ENCODE data around the gene CSNK2A1. TPM values are rescaled to one million over a fixed set of nuclear protein-coding genes. Genes with fewer than 3 reads are reported as not detected.

Gene CSNK2A1
- total and polyA plus RNA-seq, 2 donors (not counting 1 experiment from before 2014, with no cell fraction given) = 28.3 to 125 TPM

DNA sequence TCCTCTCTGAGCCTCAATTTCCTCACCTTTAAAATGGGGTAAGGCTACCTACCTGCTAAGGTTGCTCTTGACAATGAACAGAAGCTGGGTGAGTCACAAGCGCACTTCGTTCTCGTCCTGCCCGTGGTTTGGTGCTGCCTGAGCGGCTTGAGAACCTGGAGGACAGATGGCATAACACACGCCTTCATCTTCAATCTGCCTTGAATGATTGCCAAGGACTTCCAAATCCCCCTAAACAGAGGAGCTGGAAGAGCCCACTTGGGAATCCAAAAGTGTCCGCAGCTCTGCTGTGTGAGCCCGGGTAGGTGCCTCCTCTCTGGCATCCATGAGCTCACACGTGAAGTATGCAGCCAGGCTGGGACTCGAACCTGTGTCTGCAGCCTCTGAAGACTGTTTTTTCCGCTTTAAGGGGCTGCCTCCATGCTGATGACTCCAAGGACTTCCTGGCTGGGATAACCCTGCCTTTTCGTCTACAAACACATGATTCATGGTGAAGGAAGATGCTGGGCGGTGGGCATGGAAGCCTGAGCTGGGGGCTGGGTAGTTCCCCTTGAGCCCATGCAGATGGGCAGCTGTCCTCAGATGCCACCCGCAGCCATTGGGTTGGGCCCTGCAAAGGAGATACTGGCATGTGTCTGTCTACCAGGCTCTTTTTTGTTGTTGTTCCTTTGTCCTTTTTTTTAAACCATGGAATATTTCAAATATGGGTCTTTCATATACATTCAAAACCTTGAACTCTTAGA is 25.3 kb upstream of the CSNK2A1 start:
- Histone ChIP-seq H3K4me1 (ENCODE audit: control insufficient read depth in 2 of 2, insufficient read depth in 2 of 2, low read length in 2 of 2) (no peaks in the 10 kb centered on the region), H3K27me3 (replicated peaks in 1 of 4; ENCODE audit: control extremely low read depth in 1 of 4, control insufficient read depth in 3 of 4, insufficient read depth in 4 of 4, low read length in 3 of 4) (peaks cover 0 to 26% (median 2%) of the 10 kb centered on the region in 4 experiments), H3K79me2 (ENCODE audit: control insufficient read depth, insufficient read depth, low read length) (no peaks in the 10 kb centered on the region), H3K4me3 (ENCODE audit: control extremely low read depth in 1 of 5, extremely low read depth in 1 of 5, insufficient read depth in 1 of 5, low read depth in 2 of 5, low read length in 4 of 5) (no peak overlapping the region), H3K36me3 (replicated peaks in 1 of 2; ENCODE audit: control extremely low read depth in 1 of 2, control insufficient read depth in 1 of 2, extremely low read depth in 1 of 2, insufficient read depth in 2 of 2, low read length in 1 of 2) (no peaks in the 10 kb centered on the region), H3K9ac (ENCODE audit: low read length) (no peak overlapping the region), H2AFZ (ENCODE audit: insufficient read depth, low read depth, low read length, poor library complexity, severe bottlenecking) (no peak overlapping the region), H3K27ac (ENCODE audit: low read length in 2 of 2) (no peak overlapping the region), H3K4me2 (replicated peaks; ENCODE audit: low read depth, low read length, poor library complexity, severe bottlenecking) (no peak overlapping the region), H3K9me3 (ENCODE audit: control extremely low read depth in 1 of 3, control insufficient read depth in 2 of 3, insufficient read depth in 1 of 3, low read length in 2 of 3) (no peaks in the 10 kb centered on the region), H4K20me1 (ENCODE audit: control insufficient read depth, insufficient read depth, low read length, poor library complexity, severe bottlenecking) (no peaks in the 10 kb centered on the region)
- no peak for DNase-seq
- TF ChIP-seq, protein P1, sequence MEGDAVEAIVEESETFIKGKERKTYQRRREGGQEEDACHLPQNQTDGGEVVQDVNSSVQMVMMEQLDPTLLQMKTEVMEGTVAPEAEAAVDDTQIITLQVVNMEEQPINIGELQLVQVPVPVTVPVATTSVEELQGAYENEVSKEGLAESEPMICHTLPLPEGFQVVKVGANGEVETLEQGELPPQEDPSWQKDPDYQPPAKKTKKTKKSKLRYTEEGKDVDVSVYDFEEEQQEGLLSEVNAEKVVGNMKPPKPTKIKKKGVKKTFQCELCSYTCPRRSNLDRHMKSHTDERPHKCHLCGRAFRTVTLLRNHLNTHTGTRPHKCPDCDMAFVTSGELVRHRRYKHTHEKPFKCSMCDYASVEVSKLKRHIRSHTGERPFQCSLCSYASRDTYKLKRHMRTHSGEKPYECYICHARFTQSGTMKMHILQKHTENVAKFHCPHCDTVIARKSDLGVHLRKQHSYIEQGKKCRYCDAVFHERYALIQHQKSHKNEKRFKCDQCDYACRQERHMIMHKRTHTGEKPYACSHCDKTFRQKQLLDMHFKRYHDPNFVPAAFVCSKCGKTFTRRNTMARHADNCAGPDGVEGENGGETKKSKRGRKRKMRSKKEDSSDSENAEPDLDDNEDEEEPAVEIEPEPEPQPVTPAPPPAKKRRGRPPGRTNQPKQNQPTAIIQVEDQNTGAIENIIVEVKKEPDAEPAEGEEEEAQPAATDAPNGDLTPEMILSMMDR (IDR thresholded peaks at IDR 0.05) = no peak
- TF ChIP-seq EZH2 (IDR thresholded peaks at IDR 0.05; ENCODE audit: borderline replicate concordance, insufficient read depth, low read depth, low read length, poor library complexity, severe bottlenecking) = no peak
- 82% methylated on average over 14 of the region's 14 CpGs for WGBS (ENCODE audit: insufficient coverage)
- CTCF ChIA-PET = no interaction called here
- Mint-ChIP-seq H3K4me3 (no peak overlapping the region), H3K9me3 (ENCODE audit: insufficient read depth) (no peaks in the 10 kb centered on the region), H3K27ac (no peak overlapping the region), H3K4me1 (no peaks in the 10 kb centered on the region), H3K27me3 (peaks cover 39% of the 10 kb centered on the region)
- intact Hi-C loops (cut with micrococcal nuclease) = no loop called here
- POLR2A ChIA-PET = interaction anchor here (0.9 kb wide), 1 partner anchor 10 kb away, joined by 3 read pairs; no protein-coding TSS in a partner anchor
- no peak for ATAC-seq (ENCODE audit: low read depth)

DNA sequence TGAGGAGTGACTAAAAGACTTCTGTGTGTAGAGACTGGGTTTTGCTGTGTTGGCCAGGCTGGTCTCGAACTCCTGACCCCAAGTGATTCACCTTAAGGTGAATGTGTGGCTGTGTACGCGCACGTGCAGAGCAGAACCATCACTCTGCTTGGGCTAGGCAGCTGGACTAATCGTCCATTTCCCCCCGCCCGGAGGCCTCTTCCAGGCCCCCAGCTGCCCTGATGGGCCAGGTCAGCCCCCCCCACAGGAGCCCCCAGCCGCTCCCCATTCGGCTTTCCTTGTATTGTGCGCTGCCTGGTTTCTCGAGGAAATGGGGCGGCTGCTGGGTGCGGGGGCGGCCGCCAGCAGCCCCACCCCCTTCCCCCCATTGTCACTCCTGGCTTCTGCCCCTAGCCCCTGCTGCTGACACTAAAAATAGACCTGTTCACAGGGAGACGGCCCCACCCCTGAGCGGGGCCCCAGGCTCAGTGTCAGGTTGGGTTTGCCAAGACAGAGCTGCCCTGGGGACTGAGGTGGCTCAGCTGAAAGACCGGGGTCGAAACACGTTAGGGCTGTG is 24.6 kb upstream of the CSNK2A1 start:
- Histone ChIP-seq H3K4me1 (ENCODE audit: control insufficient read depth in 2 of 2, insufficient read depth in 2 of 2, low read length in 2 of 2) (no peaks in the 10 kb centered on the region), H3K27me3 (replicated peaks in 1 of 4; ENCODE audit: control extremely low read depth in 1 of 4, control insufficient read depth in 3 of 4, insufficient read depth in 4 of 4, low read length in 3 of 4) (peaks cover 0 to 21% (median 2%) of the 10 kb centered on the region in 4 experiments), H4K20me1 (ENCODE audit: control insufficient read depth, insufficient read depth, low read length, poor library complexity, severe bottlenecking) (no peaks in the 10 kb centered on the region), H3K4me3 (ENCODE audit: control extremely low read depth in 1 of 5, extremely low read depth in 1 of 5, insufficient read depth in 1 of 5, low read depth in 2 of 5, low read length in 4 of 5) (no peak overlapping the region), H3K9me3 (ENCODE audit: control extremely low read depth in 1 of 3, control insufficient read depth in 2 of 3, insufficient read depth in 1 of 3, low read length in 2 of 3) (no peaks in the 10 kb centered on the region), H2AFZ (ENCODE audit: insufficient read depth, low read depth, low read length, poor library complexity, severe bottlenecking) (no peak overlapping the region), H3K79me2 (ENCODE audit: control insufficient read depth, insufficient read depth, low read length) (no peaks in the 10 kb centered on the region), H3K36me3 (replicated peaks in 1 of 2; ENCODE audit: control extremely low read depth in 1 of 2, control insufficient read depth in 1 of 2, extremely low read depth in 1 of 2, insufficient read depth in 2 of 2, low read length in 1 of 2) (no peaks in the 10 kb centered on the region), H3K9ac (ENCODE audit: low read length) (no peak overlapping the region), H3K4me2 (replicated peaks; ENCODE audit: low read depth, low read length, poor library complexity, severe bottlenecking) (no peak overlapping the region), H3K27ac (ENCODE audit: low read length in 2 of 2) (no peak overlapping the region)
- no peak overlapping the region for H3K4me3 Mint-ChIP-seq
- H3K27ac Mint-ChIP-seq = no peak overlapping the region
- no peak for ATAC-seq (ENCODE audit: low read depth)
- no peaks in the 10 kb centered on the region for H3K4me1 Mint-ChIP-seq
- peaks cover 35% of the 10 kb centered on the region for H3K27me3 Mint-ChIP-seq
- no peak for TF ChIP-seq EZH2 (IDR thresholded peaks at IDR 0.05; ENCODE audit: borderline replicate concordance, insufficient read depth, low read depth, low read length, poor library complexity, severe bottlenecking)
- TF ChIP-seq, protein P1 (IDR thresholded peaks at IDR 0.05) = no peak
- intact Hi-C loops (cut with micrococcal nuclease) = no loop called here
- ChIA-PET POLR2A (interaction anchor here (0.9 kb wide), 1 partner anchor 10 kb away, joined by 3 read pairs; no protein-coding TSS in a partner anchor), CTCF (no interaction called here)
- no peak for DNase-seq
- no peaks in the 10 kb centered on the region for H3K9me3 Mint-ChIP-seq (ENCODE audit: insufficient read depth)
- WGBS (ENCODE audit: insufficient coverage) = 38% methylated on average over 16 of the region's 20 CpGs
